ENCODE results near the gene MYOM1.

The MYOM1 gene

GRCh38 chr18:3219631-3220335 lies at the start of gene MYOM1:
TSS of gene MYOM1 (minus strand) at chr18:3219968. CDS start at chr18:3215223, 4,745 bp downstream.
- no peak for TF ChIP-seq USF1 (IDR thresholded peaks at IDR 0.05)
- TF ChIP-seq TEAD4 (IDR thresholded peaks at IDR 0.05): no peak
- TF ChIP-seq YY1 (IDR thresholded peaks at IDR 0.05; ENCODE audit: low read depth): no peak
- no peak for TF ChIP-seq TCF12 (IDR thresholded peaks at IDR 0.05; ENCODE audit: low read depth)
- TF ChIP-seq, protein P1, sequence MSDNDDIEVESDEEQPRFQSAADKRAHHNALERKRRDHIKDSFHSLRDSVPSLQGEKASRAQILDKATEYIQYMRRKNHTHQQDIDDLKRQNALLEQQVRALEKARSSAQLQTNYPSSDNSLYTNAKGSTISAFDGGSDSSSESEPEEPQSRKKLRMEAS (IDR thresholded peaks at IDR 0.05): no peak
- TF ChIP-seq RAD21 (IDR thresholded peaks at IDR 0.05; ENCODE audit: low read depth): no peak
- no peak for TF ChIP-seq FOXM1 (IDR thresholded peaks at IDR 0.05; ENCODE audit: borderline replicate concordance, low read depth)
- no peak for TF ChIP-seq ZBTB7A (IDR thresholded peaks at IDR 0.05; ENCODE audit: low read depth)
- no peak for TF ChIP-seq NFIC (IDR thresholded peaks at IDR 0.05)
- no peak for TF ChIP-seq REST (IDR thresholded peaks at IDR 0.05; ENCODE audit: low read depth)
- TF ChIP-seq CREB1 (IDR thresholded peaks at IDR 0.05; ENCODE audit: low read depth): no peak
- no peak for TF ChIP-seq CEBPB (IDR thresholded peaks at IDR 0.05)
- no peak for TF ChIP-seq EP300 (IDR thresholded peaks at IDR 0.05; ENCODE audit: borderline replicate concordance)
- no peak for TF ChIP-seq TAF1 (IDR thresholded peaks at IDR 0.05; ENCODE audit: low read depth)
- no peak for TF ChIP-seq EGR1 (IDR thresholded peaks at IDR 0.05)

DNA sequence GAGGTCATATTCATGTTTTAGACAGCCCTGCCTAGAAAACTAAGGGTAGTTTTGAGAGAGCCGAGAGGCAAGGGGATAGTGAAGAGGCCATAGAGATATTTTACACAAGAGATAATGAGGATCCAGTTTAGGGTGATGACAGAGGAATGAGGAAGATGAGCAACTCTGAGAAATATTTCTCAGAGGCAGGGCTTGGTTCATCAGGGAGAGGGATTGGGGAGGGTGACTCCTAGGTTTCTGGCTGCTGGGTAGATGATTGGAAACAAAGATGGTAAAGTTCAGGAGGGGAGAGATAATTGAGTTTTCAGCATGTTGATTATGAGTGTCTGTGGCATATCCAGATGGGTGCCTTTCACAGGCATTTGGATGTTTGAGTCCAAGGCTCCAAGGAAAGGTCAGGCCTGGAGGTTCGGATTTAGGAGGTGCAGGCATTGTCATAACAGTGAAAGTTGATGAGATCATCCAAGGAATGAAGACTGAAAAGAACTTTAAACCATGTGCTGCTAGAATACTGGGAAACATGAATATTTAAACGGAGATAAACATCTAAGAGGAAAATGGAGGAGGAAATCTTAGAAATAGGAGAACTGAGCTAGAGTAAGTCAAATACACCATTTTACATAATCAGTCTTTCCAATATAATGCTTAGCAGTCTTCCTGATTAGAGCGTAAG lies 49.6 kb upstream of the MYOM1 start:
- TF ChIP-seq RAD21 (IDR thresholded peaks at IDR 0.05; ENCODE audit: low read depth): no peak
- TF ChIP-seq, protein P1 (IDR thresholded peaks at IDR 0.05): no peak
- no peak for TF ChIP-seq TCF12 (IDR thresholded peaks at IDR 0.05; ENCODE audit: low read depth)
- no peak for TF ChIP-seq USF1 (IDR thresholded peaks at IDR 0.05)
- no peak for TF ChIP-seq CEBPB (IDR thresholded peaks at IDR 0.05)
- TF ChIP-seq REST (IDR thresholded peaks at IDR 0.05; ENCODE audit: low read depth): no peak
- no peak for TF ChIP-seq ZBTB7A (IDR thresholded peaks at IDR 0.05; ENCODE audit: low read depth)
- TF ChIP-seq CREB1 (IDR thresholded peaks at IDR 0.05; ENCODE audit: low read depth): no peak

- TF ChIP-seq YY1 (IDR thresholded peaks at IDR 0.05; ENCODE audit: low read depth) (no peak), CREB1 (IDR thresholded peaks at IDR 0.05; ENCODE audit: low read depth) (no peak), TAF1 (IDR thresholded peaks at IDR 0.05; ENCODE audit: low read depth) (no peak), RAD21 (IDR thresholded peaks at IDR 0.05; ENCODE audit: low read depth) (no peak), TEAD4 (IDR thresholded peaks at IDR 0.05) (no peak), NFIC (IDR thresholded peaks at IDR 0.05) (no peak), USF1 (IDR thresholded peaks at IDR 0.05) (no peak), EGR1 (IDR thresholded peaks at IDR 0.05) (no peak)
- TF ChIP-seq, protein P1 (IDR thresholded peaks at IDR 0.05): no peak
These were observed 48.5 kb upstream of the MYOM1 start for GRCh38 chr18:3268306-3268705.

- TF ChIP-seq EGR1 (IDR thresholded peaks at IDR 0.05) (no peak), EP300 (IDR thresholded peaks at IDR 0.05; ENCODE audit: borderline replicate concordance) (no peak), CEBPB (IDR thresholded peaks at IDR 0.05) (no peak), CREB1 (IDR thresholded peaks at IDR 0.05; ENCODE audit: low read depth) (no peak), FOXM1 (IDR thresholded peaks at IDR 0.05; ENCODE audit: borderline replicate concordance, low read depth) (no peak), REST (IDR thresholded peaks at IDR 0.05; ENCODE audit: low read depth) (no peak)
- TF ChIP-seq, protein P1 (IDR thresholded peaks at IDR 0.05): no peak
These were observed 46.4 kb upstream of the MYOM1 start for GRCh38 chr18:3266062-3266608.

All from Ishikawa (cell line).